ENCODE results near the gene AFF2. TPM values are rescaled to one million over a fixed set of nuclear protein-coding genes. Genes with fewer than 3 reads are reported as not detected.

AFF2 gene
- total RNA-seq, 1 experiment from 2014 or later, result 0.05 TPM

DNA sequence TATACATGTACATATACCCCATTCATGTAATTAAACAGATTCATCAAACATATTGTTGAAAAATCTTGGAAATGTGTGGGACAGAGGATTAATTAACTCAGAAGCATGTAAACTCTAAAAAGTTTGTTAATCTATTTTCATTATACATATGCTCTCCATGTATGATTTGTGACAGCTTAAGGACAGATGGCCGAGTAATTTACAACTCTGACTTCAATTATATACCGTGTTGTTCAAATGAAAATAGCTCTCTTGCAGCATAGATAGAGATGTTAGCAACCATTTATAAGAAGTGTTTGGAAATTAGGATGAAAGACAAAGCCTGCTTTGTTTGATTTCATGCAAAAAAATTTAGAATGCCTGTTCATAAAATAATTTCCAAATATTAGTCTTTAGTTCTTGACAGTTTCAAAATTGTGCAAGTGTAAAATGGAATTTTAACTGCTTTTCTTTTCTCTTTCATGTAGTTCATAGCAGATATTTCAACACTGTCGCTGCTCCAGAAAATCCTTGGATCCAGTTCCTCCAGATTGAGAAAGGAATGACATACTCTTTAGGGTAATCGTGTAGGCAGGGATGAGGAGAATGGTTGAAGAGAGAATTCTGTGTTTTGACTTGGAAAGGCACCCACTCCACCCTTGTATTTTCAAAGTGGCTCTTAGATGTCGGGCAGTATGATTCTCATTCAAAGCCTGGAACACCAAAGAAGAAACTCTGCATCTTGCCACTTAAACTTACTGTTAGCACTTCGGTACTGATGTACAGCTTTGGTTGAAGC is 23.1 kb downstream of the AFF2 start:
- in situ Hi-C loops (cut with HindIII; ENCODE audit: low pct_unique_long_range_greater_than_20kb, low sequenced_read_pairs), result no loop called here
- no peak for DNase-seq (ENCODE audit: low read depth, low spot score)

DNA sequence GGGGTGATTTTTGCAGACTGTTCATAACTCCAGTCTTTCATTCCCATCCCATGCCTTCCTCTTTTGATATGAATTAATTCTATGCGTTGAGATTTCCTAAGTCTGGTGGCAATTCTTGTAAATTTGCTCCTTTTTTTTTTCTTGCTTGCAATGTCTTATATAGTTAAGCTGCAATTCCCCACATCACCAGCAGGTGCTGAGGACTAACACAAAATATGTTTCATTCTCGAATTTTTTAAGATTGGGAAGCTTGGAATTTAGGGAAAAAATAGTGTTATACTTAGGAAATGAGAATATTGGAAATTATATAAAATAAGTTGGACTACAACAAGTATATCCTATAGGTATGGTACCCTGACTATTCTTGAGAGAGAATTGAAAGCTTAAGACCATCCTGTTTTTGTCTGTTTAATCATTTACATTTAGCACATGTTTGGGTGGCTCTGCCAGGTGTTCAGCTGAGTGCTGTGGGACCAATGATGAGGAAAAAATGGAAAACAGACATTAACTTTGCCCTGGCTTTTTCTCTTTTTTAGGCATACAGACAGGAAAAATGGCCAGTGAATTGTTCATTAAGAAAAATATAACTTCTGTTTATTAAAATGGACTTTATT is 30.2 kb downstream of the AFF2 start:
- DNase-seq (ENCODE audit: low read depth, low spot score), result peak; percentile 28
- in situ Hi-C loops (cut with HindIII; ENCODE audit: low pct_unique_long_range_greater_than_20kb, low sequenced_read_pairs), result no loop called here

DNA sequence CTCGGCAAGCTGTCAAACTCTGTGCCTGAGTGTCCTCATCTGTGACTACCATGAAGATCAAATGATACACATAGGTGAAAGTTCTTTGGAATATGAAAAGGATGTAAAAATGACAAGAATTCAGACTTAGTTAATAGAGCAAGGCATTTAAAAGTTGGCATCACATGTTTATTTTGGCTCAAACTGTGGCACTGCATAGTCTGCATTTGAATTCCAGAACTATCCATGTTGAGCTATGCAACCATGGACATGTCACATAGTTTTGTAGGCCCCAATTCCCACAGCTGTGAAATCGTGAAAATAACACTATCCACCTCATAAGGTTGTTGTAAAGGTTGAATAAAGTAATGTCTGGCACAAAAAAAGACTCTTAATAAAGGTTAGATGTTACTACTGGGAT is 33.9 kb downstream of the AFF2 start:
- no peak for DNase-seq (ENCODE audit: low read depth, low spot score)
- in situ Hi-C loops (cut with HindIII; ENCODE audit: low pct_unique_long_range_greater_than_20kb, low sequenced_read_pairs), result no loop called here

DNA sequence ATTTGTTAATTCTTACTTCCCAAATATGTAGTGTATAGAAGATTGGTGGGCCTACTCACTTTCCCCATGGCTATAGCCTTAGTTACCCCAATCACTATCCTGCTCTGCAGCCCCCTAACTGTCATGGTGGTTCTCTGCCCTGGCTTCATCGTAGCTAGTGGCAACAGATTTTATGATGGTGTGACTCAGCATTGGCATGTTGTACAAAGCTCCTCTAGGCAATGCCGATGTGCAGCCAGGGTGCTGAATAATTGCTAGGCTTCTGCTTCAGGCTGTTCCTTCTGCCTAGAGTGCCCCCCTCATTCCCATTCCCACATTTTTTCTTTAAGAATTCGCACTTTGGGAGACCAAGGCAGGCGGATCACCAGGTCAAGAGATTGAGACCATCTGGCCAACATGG is 35.2 kb downstream of the AFF2 start:
- in situ Hi-C loops (cut with HindIII; ENCODE audit: low pct_unique_long_range_greater_than_20kb, low sequenced_read_pairs), result no loop called here
- no peak for DNase-seq (ENCODE audit: low read depth, low spot score)

DNA sequence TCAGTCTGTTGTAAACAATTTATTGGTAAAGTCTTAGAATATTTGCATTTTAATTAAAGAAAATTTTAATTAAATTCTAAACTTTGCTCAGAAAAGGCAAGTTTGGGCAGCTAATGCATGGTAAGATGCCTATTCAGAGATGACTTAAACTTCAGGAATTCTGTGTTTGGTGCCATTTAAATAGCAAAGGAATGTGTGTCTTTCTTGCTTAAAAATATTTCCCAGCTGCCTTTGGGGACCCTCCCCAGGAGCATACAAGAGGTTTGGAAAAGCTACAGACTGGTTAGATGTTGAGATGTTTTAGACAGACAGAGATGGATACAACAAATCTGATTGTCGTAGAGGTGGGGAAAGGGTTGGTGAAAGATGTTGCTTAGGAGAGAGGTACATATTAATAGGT is 36.5 kb downstream of the AFF2 start:
- no peak for DNase-seq (ENCODE audit: low read depth, low spot score)
- in situ Hi-C loops (cut with HindIII; ENCODE audit: low pct_unique_long_range_greater_than_20kb, low sequenced_read_pairs), result no loop called here

DNA sequence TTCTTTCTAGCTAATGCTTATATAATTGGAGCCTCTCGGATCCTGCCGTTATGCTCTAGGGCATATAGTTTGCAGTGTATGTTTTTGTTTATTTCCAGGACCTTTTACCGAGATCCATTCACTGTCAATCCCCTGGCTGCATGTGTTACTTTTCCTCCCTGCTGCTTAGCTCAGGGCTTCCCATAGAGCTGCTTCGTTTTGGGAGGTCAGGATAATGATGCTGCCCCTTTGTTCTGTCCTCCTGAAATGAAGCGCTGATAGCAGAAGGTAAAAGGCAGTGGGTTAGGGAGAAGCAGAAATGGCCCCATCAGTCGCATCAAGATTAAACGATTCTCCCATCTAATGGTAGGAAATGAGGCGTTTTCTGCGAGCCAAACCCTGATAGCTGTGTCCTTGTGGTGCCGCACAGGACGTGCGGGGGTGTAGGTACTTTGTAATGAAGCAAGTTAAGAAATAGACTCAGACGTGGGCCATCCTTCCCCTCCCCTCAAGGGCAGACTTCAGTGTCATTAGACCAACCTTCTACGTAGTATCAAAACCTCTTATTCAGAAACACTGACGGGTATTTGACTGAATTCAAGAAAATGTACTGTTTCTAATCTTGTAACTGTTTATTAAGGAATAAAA is 37.3 kb downstream of the AFF2 start:
- in situ Hi-C loops (cut with HindIII; ENCODE audit: low pct_unique_long_range_greater_than_20kb, low sequenced_read_pairs), result no loop called here
- no peak for DNase-seq (ENCODE audit: low read depth, low spot score)

DNA sequence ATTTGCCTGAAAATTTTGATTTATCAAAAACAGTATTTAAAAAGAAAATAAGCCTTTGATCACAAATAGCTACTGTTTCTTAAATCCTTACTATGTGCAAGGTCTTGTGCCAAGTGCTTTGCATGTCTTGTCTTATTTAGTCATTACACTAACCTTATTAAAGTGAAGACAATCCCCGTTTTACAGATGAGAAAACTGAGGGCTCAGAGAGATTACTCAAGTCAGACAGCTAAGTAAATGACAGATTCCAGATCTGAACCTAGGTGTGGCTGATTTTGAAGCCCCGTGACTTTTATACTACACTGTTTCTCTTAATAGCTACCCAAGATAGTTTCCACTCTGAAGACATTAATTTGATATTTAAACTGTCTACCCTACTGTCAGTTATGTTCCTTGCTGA is 38.2 kb downstream of the AFF2 start:
- no peak for DNase-seq (ENCODE audit: low read depth, low spot score)
- in situ Hi-C loops (cut with HindIII; ENCODE audit: low pct_unique_long_range_greater_than_20kb, low sequenced_read_pairs), result no loop called here

DNA sequence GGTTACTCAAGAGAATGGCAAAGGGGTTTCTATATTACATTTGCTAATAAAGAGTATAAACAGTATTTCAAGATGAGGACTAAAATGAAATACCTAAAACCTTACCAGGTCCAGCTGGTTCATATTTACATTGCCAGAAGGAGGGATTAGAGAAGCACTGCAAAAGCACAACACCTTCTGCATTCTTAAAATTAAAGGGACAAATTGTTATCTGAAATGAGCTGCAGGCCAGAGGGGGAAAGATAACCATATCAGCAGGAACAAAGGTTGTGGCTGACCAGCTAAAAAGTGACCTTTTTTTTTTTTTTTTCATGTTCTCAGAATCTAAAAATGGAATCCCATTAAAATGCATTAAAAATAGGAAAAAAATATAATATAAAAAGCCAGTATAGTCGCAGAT is 39.7 kb downstream of the AFF2 start:
- in situ Hi-C loops (cut with HindIII; ENCODE audit: low pct_unique_long_range_greater_than_20kb, low sequenced_read_pairs), result no loop called here
- DNase-seq (ENCODE audit: low read depth, low spot score), result no peak

DNA sequence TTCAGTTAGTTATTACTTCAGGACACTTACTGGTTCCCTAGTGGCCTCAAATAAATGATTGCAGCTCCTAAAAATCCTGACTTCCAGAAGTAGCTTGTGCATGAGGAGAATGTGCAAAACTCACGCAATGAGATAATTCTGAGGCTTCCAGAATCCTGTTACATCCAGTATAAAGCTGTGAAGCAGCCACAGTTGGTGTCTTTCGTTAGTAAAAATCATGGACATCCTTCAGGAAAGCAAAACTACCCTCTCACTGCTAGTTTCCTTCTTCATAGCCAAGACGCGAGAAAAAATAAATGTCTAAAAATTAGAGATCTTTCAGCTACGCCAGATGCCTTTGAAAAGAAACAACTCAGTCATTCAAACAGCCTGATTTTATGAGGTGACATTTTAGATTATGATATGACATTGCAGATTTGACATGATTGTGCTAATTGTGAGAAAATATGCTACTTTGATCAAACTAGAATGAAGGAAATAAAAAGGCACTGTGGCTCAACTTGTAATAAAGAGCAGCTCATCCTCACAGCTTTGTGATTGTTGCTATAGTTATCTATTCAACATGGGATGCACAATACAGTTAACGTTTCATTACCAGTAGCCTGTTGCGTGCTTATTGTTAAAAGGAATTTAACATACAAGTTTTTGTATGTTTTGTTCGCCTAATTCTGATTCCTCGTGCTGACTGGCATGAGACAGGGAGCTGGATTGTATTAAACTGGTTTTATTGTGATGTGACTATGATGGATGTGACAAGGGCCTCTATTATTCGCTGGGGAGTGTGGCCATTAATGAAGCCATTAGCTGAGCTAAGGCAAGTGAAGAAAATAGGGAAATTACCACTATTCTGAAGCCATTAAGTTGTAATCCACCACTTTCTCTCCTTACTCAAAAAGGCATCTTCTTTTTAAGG is 40.5 kb downstream of the AFF2 start:
- in situ Hi-C loops (cut with HindIII; ENCODE audit: low pct_unique_long_range_greater_than_20kb, low sequenced_read_pairs), result no loop called here
- no peak for DNase-seq (ENCODE audit: low read depth, low spot score)

DNA sequence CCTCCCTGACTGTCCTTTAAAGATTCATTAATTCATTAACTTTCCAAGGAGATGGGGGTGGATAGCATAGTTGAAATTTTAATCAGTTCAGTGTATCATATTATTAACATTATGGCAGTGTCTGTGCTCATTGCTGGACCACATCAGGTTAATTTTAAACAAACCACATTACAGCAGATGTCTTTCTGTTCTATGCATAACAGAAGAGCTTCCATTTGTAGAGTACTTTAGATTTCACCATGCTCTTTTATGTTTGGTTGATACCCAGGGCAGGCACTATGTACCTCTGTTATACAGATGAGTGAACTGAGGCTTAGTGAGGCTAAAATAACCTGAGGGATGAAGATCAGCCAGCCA is 41.1 kb downstream of the AFF2 start:
- in situ Hi-C loops (cut with HindIII; ENCODE audit: low pct_unique_long_range_greater_than_20kb, low sequenced_read_pairs), result no loop called here
- no peak for DNase-seq (ENCODE audit: low read depth, low spot score)

DNA sequence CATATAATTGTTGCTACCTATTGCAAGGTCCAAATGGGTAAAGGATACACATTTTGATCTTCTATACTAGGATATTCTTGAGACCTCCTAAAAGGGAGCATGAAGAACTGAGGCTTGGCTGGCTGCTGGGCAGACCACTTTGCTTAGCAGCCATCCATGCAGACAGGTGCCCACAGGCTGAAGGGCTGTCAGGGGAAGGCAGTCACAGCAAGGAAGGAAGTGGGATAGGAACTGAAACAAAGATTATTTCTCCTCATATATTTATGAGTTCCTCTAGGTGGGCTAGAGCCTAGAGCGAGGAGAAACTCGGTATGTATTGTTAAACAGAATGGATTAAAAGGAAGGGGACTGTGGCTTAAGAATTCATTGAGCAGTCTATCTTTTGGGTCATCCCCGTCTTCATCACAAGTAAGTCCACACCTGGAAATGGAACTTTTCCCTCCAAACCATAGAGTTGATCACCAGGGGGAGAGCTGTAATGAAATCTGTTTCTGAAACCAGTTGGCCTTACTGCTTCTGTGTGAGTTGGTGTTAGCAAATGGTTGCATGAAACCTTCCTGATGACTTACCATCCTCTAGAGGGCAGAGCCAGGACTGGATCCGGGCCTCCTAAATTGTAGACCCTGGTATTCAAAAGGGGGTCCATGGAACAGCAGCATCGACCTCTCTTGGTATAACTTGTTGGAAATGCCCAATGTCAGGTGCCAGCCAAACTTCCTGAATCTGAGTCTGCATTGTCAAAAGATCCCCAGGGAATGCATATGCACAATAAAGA is 42.3 kb downstream of the AFF2 start:
- in situ Hi-C loops (cut with HindIII; ENCODE audit: low pct_unique_long_range_greater_than_20kb, low sequenced_read_pairs), result no loop called here
- DNase-seq (ENCODE audit: low read depth, low spot score), result no peak

DNA sequence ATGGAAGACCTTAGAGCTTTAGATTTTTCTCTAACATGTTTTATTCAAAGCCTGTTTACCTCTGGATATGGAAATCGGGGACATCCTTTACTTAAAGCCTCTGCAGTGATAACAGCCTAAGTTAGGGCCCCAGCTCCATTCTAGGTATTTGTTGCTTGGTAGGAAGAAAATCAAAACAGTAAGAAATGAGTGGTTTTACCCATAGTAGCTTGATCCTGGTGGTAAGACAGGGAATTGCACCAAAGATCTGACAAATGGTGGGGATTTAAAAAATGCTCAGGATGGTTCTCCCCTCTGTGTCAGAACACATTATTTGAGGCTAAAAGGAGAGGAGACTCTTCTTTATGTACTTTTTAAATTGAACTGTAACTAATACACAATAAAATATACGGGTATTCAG is 52.4 kb downstream of the AFF2 start:
- peak; percentile 4 for DNase-seq (ENCODE audit: low read depth, low spot score)
- in situ Hi-C loops (cut with HindIII; ENCODE audit: low pct_unique_long_range_greater_than_20kb, low sequenced_read_pairs), result no loop called here

DNA sequence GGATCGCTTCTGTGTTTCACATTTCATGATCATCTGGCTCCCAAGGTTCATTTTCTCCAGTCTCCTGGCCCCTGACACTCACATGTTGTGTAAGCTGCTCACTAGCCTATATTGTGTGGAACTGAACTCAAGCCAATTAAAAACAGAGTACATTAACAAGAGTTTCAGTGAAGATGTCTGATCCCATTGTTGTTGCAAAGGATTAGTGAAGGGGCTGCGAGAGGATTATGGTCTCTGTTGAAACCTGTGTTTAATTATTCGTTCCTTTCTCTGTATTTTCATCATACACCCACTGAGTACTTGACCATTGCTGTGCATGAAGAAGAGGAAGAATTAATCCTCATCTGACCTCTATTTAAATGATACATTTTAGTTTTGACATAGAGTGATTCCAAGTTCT is 54.7 kb downstream of the AFF2 start:
- no peak for DNase-seq (ENCODE audit: low read depth, low spot score)
- in situ Hi-C loops (cut with HindIII; ENCODE audit: low pct_unique_long_range_greater_than_20kb, low sequenced_read_pairs), result no loop called here

DNA sequence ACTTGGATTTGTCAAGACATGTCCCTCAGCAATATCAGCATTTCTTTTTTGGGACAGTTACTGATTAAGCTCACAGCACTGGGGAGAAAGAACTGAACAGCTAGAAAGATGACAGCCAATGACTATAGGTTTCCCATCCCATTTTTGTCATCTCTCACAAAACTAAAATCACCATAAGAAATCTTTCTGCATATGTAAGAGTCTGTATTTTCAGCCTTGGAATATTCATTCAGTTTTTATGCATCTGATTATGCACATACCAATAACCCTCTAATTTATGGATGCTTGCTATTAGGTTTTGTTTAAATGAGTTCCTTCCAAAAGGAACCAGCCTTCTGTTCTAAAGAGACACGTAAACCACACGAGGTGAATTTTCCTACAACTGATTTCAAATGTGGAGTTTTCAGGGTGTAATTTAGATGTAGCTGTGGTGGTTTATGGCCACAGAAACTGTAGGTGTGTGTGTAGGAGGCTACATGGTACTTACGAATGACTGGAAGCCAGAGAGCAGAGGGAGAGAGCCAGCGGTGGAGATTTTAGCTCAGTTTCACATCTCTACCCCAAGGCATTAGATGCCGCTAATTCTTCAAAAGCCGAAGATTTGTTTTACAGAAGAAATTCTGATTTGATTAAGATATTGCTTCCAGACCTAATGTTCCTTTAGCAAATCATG is 55.3 kb downstream of the AFF2 start:
- in situ Hi-C loops (cut with HindIII; ENCODE audit: low pct_unique_long_range_greater_than_20kb, low sequenced_read_pairs), result no loop called here
- no peak for DNase-seq (ENCODE audit: low read depth, low spot score)

DNA sequence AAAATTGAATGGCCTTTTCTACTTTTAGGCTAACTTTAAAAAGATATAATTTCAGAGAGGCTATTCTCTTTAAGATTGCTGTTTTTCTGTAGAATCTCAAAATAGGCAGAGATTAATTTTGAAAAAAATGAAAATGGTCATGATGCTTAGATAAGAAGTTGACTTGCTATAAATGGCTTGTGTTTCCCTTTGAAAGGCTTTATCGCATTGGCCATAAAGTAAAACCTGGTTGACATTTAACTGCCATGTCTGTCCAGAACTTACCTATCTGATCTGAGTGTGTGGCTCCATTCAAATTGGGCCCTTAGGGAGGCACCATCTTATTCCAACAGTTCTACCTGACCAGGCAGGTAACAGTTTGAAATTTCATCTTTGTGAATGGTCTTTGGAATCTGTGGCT is 56.1 kb downstream of the AFF2 start:
- no peak for DNase-seq (ENCODE audit: low read depth, low spot score)
- in situ Hi-C loops (cut with HindIII; ENCODE audit: low pct_unique_long_range_greater_than_20kb, low sequenced_read_pairs), result no loop called here

DNA sequence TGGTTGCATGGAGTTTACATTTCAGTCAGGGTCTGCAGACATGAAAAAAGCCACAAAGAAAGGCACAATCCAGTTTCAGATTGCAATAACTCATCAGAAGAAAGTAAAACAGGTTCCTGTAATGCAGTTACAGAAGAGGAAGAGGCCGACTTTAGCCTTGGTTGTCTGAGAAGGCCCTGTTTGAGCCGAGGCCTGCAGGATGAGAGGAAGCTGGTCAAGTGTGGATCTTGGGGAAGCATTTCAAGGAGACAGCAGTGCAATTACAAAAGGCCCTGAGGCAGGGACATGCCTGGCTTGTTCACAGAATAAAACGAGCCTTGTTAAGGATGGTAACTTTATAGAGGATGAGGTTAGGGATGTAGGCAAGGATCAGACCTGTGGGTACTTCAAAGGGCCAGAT is 62.4 kb downstream of the AFF2 start:
- in situ Hi-C loops (cut with HindIII; ENCODE audit: low pct_unique_long_range_greater_than_20kb, low sequenced_read_pairs), result no loop called here

DNA sequence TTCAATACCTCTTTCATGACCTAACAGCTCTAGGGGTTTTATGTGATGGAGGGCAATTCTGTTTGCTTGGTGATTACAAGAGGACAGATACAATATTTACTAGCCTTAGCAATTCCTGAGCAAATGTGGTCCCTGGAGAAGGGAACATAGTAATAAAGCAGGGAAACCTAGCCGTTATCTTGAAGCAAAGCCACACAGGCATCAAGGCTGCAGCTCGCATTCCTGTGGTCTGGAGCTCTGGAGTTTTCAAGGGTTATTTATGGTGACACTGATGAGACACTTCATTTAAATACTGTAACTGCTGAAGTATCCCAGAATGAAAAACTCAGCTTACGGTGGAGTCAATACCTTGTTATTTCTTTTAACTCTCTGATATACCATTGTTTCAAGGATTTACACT is 66.8 kb downstream of the AFF2 start:
- no peak for DNase-seq (ENCODE audit: low read depth, low spot score)
- in situ Hi-C loops (cut with HindIII; ENCODE audit: low pct_unique_long_range_greater_than_20kb, low sequenced_read_pairs), result no loop called here

More for the DNA sequence above, 62.4 kb downstream of the AFF2 start:
- DNase-seq (ENCODE audit: low read depth, low spot score), result no peak
